ENCODE data around the gene GALNT17. TPM values are rescaled to one million over a fixed set of nuclear protein-coding genes. Genes with fewer than 3 reads are reported as not detected.

Gene GALNT17
- total RNA-seq, 1 donor from 2014 or later, result 2.7 TPM

DNA sequence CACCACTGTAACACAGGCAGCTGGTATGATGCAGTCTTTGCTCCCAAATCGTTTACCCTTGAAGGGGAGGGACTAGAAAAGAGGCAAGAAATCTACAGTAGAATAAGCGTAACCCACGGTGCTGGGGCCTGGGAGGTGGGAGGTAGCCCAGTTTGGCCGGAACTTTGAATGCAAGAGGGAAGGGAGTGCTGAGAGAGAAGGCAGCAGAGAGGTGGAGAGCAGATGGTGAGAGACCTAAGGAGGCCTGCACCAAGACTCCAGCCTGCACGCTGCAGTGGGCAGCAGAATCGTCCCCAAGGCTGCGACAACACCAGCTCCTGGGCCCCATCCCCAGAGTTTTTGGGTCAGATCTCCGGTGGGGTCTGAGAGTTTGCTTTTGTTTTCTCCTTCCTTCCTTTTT lies 547.5 kb downstream of the GALNT17 start:
- Mint-ChIP-seq H3K9me3 (no peaks in the 10 kb centered on the region), H3K27me3 (ENCODE audit: low read depth) (peaks cover 14% of the 10 kb centered on the region), H3K27ac (no peak overlapping the region)

DNA sequence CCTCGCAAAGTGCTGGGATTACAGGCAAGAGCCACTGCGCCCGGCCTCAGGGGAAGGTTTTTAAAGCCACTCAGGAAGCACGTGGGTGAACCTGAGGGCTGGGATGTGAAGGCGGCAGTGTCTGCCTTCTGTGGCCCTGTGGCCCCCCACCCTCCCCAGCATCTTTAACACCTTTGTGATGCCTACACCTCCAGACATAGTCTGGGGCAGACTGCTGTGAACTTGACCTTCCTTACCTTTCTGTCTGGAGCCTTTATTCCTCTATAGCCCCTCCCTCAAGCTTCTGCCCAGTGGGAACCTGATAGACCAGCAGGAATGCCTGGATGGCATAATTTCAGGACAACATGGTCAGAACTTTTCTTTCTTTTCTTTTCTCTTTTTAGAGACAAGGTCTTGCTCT lies 550.2 kb downstream of the GALNT17 start:
- Mint-ChIP-seq H3K36me3 (no peaks in the 10 kb centered on the region), H3K9me3 (no peaks in the 10 kb centered on the region), H3K27ac (no peak overlapping the region), H3K27me3 (ENCODE audit: low read depth) (peaks cover 14% of the 10 kb centered on the region), H3K4me1 (no peaks in the 10 kb centered on the region), H3K4me3 (no peak overlapping the region)
- TF ChIP-seq, protein P1, sequence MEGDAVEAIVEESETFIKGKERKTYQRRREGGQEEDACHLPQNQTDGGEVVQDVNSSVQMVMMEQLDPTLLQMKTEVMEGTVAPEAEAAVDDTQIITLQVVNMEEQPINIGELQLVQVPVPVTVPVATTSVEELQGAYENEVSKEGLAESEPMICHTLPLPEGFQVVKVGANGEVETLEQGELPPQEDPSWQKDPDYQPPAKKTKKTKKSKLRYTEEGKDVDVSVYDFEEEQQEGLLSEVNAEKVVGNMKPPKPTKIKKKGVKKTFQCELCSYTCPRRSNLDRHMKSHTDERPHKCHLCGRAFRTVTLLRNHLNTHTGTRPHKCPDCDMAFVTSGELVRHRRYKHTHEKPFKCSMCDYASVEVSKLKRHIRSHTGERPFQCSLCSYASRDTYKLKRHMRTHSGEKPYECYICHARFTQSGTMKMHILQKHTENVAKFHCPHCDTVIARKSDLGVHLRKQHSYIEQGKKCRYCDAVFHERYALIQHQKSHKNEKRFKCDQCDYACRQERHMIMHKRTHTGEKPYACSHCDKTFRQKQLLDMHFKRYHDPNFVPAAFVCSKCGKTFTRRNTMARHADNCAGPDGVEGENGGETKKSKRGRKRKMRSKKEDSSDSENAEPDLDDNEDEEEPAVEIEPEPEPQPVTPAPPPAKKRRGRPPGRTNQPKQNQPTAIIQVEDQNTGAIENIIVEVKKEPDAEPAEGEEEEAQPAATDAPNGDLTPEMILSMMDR (IDR thresholded peaks at IDR 0.05; ENCODE audit: unreplicated experiment), result no peak
- DNase-seq (ENCODE audit: low spot score in 2 of 2, unreplicated experiment in 2 of 2), result no peak

More for the DNA sequence above, 547.5 kb downstream of the GALNT17 start:
- H3K4me3 Mint-ChIP-seq, result no peak overlapping the region
- DNase-seq (ENCODE audit: low spot score in 2 of 2, unreplicated experiment in 2 of 2), result no peak
- TF ChIP-seq, protein P1 (IDR thresholded peaks at IDR 0.05; ENCODE audit: unreplicated experiment), result no peak
- no peaks in the 10 kb centered on the region for H3K36me3 Mint-ChIP-seq
- H3K4me1 Mint-ChIP-seq, result no peaks in the 10 kb centered on the region

DNA sequence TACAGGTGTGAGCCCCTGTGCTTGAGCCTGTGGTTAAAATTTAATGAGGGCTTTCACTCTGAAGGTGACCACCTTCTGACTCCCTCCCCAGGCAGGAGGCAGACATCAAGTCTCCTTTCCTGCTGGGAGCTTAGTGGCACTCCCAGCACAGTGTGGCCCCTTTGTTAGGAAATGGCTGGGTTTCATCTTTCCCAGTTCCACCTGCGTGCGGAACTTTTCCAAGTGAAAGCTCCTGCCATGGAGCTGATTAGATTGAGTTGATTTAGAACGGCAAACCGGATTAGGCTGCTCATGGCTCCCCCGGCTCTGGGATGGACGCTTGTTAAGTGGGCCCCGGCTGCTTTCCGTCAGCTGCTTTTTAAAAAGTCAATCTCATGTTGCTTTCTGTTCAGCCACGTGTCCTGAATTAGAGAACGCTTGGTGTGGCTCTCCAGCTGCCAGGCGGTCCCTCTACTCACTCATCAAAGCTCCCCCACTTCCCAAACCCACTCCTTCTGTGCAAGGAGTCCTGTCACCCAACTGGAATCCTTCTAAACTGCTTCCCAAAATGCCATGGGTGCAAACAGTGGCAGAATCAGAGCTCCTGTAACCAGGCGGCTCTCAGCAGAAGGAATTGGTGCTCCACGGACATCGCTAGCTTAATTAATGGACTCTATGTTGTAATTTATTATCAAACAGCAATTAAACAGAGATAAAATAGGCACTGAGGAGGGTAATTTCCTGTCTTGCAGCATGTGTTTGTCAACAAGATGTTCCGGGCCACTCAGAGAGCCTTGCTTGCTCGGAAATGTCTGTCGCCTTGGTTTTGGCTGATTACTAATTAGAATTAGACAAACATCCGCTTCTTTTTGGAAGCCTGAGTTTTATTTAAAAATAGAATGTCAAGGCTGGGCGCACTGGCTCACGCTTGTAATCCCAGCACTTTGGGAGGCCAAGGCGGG lies 551.2 kb downstream of the GALNT17 start:
- TF ChIP-seq, protein P1 (IDR thresholded peaks at IDR 0.05; ENCODE audit: unreplicated experiment), result no peak
- Mint-ChIP-seq H3K4me1 (peaks cover 4% of the 10 kb centered on the region), H3K9me3 (no peaks in the 10 kb centered on the region), H3K36me3 (no peaks in the 10 kb centered on the region), H3K27me3 (ENCODE audit: low read depth) (peaks cover 14% of the 10 kb centered on the region), H3K4me3 (no peak overlapping the region), H3K27ac (no peak overlapping the region)
- DNase-seq (ENCODE audit: low spot score in 2 of 2, unreplicated experiment in 2 of 2), result no peak

DNA sequence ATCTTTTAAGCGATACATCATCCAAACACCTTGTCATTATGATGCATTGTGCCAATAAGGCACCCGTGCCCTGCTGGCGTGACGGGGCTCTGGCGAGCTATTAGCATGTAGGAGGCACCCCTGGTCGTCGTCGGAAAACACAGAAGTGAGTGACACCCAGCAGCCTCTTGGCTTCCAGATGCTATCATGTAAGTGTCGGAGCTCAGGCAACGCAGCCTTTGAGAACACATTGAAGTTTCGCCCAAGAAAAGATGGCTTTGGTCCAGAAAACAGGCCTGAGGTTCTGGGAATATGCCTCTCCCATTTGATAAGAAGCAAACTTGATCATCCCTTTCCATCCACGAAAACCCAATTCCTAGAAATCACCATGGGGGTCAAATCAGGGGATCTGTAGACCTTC lies 555.3 kb downstream of the GALNT17 start:
- H3K9me3 Mint-ChIP-seq, result no peaks in the 10 kb centered on the region
- H3K27me3 Mint-ChIP-seq (ENCODE audit: low read depth), result peaks cover 2% of the 10 kb centered on the region
- no peak for DNase-seq (ENCODE audit: low spot score in 2 of 2, unreplicated experiment in 2 of 2)
- no peaks in the 10 kb centered on the region for H3K36me3 Mint-ChIP-seq
- TF ChIP-seq, protein P1 (IDR thresholded peaks at IDR 0.05; ENCODE audit: unreplicated experiment), result no peak
- no peak overlapping the region for H3K4me3 Mint-ChIP-seq
- peaks cover 7% of the 10 kb centered on the region for H3K4me1 Mint-ChIP-seq
- H3K27ac Mint-ChIP-seq, result no peak overlapping the region

DNA sequence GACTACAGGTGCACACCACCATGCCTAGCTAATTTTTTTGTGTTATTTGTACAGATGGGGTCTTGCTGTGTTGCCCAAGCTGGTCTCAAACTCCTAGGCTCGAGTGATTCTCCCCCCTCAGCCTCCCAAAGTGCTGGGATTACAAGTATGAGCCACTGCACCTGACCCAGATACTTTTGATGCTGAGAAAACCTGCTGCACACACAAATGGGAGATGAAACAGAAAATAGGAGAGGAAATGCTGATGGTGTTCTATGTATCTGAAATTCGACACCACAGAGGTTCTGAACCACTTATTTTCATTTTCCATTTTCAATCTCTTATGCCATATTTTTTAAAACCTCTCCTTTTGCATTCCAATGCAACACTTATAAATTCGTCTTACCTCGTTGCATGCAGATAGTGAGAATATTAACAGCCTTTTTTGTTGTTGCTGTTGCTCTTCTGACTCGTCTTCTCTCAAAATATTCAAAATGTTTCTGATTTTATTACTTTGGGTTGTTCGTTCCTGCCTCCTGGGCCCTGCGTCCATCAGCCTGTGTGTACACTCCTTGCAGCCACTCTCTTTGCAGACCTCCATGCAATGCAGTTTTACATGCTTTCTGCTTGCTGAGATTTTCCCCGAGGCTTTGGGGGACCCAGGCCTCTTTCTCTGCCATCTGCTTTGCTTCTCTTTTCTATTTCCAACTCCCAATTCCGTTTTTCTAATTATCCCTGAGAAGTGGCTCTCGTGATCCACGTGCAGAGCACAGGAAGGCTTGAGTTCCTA lies 556.1 kb downstream of the GALNT17 start:
- no peak overlapping the region for H3K27ac Mint-ChIP-seq
- TF ChIP-seq, protein P1 (IDR thresholded peaks at IDR 0.05; ENCODE audit: unreplicated experiment), result no peak

More for the DNA sequence above, 556.1 kb downstream of the GALNT17 start:
- Mint-ChIP-seq H3K36me3 (no peaks in the 10 kb centered on the region), H3K9me3 (no peaks in the 10 kb centered on the region), H3K27me3 (ENCODE audit: low read depth) (no peaks in the 10 kb centered on the region), H3K4me3 (no peak overlapping the region), H3K4me1 (peaks cover 7% of the 10 kb centered on the region)
- DNase-seq (ENCODE audit: low spot score in 2 of 2, unreplicated experiment in 2 of 2), result no peak
